Hepatocyte (in vitro differentiated cells): ENCODE data around the gene ARHGAP25. TPM values are rescaled to one million over a fixed set of nuclear protein-coding genes. Genes with fewer than 3 reads are reported as not detected.

Source experiments
- DNase-seq: peaks from one replicate; pipeline ENCODE4 v3.0.0-alpha.2; 2016; ENCODE audit warnings: low spot score
- H2AFZ ChIP-seq: fragments of 200-600 bp; sonication (generic); 2 replicates; pipeline ENCODE4 v1.6.0; 2016; ENCODE audit warnings: antibody characterized with exemption, mild to moderate bottlenecking
- H3K27ac ChIP-seq: fragments of 200-600 bp; sonication (generic); 2 replicates; pipeline ENCODE4 v1.5.1; 2016; ENCODE audit warnings: mild to moderate bottlenecking
- H3K27me3 ChIP-seq: fragments of 200-600 bp; sonication (generic); 2 replicates; pipeline ENCODE4 v1.6.1; 2016
- H3K36me3 ChIP-seq: fragments of 200-600 bp; sonication (generic); replicated peaks from 2 replicates; pipeline ENCODE4 v1.5.1; 2016; ENCODE audit warnings: low read depth; ENCODE audit not compliant: insufficient read depth
- H3K4me1 ChIP-seq: fragments of 200-600 bp; sonication (generic); 2 replicates; pipeline ENCODE4 v1.5.1; 2016; ENCODE audit warnings: mild to moderate bottlenecking, moderate library complexity; ENCODE audit not compliant: insufficient read depth
- H3K4me2 ChIP-seq: fragments of 200-600 bp; sonication (generic); 2 replicates; pipeline ENCODE4 v1.6.0; 2016
- H3K4me3 ChIP-seq: fragments of 200-600 bp; sonication (generic); 2 replicates; pipeline ENCODE4 v1.5.1; 2016; ENCODE audit warnings: mild to moderate bottlenecking
- H3K79me2 ChIP-seq: fragments of 200-600 bp; sonication (generic); 2 replicates; pipeline ENCODE4 v1.6.0; 2017; ENCODE audit warnings: mild to moderate bottlenecking
- H3K9me2 ChIP-seq: fragments of 200-600 bp; sonication (generic); replicated peaks from 2 replicates; pipeline ENCODE4 v1.6.0; 2017; ENCODE audit warnings: mild to moderate bottlenecking; ENCODE audit not compliant: insufficient read depth
- H3K9me3 ChIP-seq: fragments of 200-600 bp; sonication (generic); 2 replicates; pipeline ENCODE4 v1.5.1; 2016; ENCODE audit warnings: low read depth, mild to moderate bottlenecking
- H4K20me1 ChIP-seq: fragments of 200-600 bp; sonication (generic); 2 replicates; pipeline ENCODE4 v1.6.0; 2016; ENCODE audit warnings: mild to moderate bottlenecking; ENCODE audit not compliant: insufficient read depth, poor library complexity, severe bottlenecking
- CTCF ChIP-seq: fragments of 200-600 bp; sonication (generic); IDR thresholded peaks from 2 replicates; pipeline ENCODE4 v1.5.1; 2016; ENCODE audit warnings: antibody characterized with exemption, mild to moderate bottlenecking; ENCODE audit not compliant: poor library complexity
- EZH2 ChIP-seq: fragments of 200-600 bp; sonication (generic); IDR thresholded peaks from 2 replicates; pipeline ENCODE4 v1.6.1; 2016; ENCODE audit warnings: antibody characterized with exemption, mild to moderate bottlenecking, borderline replicate concordance
- EZH2phosphoT487 ChIP-seq: fragments of 200-600 bp; sonication (generic); IDR thresholded peaks from one replicate; pipeline ENCODE4 v1.6.1; 2018; ENCODE audit warnings: antibody characterized with exemption, mild to moderate bottlenecking, low read depth, moderate library complexity; ENCODE audit not compliant: unreplicated experiment, severe bottlenecking
- WGBS: methylation state at CpG from one replicate; pipeline ENCODE4 v1.1.6; 2016; ENCODE audit warnings: low lambda C conversion rate; ENCODE audit errors: missing lambda C conversion rate; 5-methylcytosine and 5-hydroxymethylcytosine counted together
- polyA plus RNA-seq: library from polyadenylated mRNA; unstranded; fragments of >200 nt; fragmentation: Nextera tagmentation; extraction: Ambion mirVana; gene quantifications from 2 replicates; pipeline ENCODE4 v1.2.1, GENCODE V29; 2016
- total RNA-seq: library from RNA; depleted of rRNA; stranded (reverse); fragments of >200 nt; gene quantifications from 2 replicates; pipeline ENCODE4 v1.2.3, GENCODE V29; 2014

ARHGAP25 gene
- total and polyA plus RNA-seq, 2 experiments from 2014 or later: 0.21 to 0.47 TPM

- no peak overlapping the region for H2AFZ ChIP-seq
- no peak overlapping the region for H3K4me2 ChIP-seq
- TF ChIP-seq EZH2: no peak
- TF ChIP-seq CTCF: no peak
- TF ChIP-seq EZH2phosphoT487: no peak
- no peaks in the 10 kb centered on the region for H3K36me3 ChIP-seq
- no peaks in the 10 kb centered on the region for H3K9me2 ChIP-seq
- no peaks in the 10 kb centered on the region for H4K20me1 ChIP-seq
- H3K79me2 ChIP-seq: no peaks in the 10 kb centered on the region
- H3K4me1 ChIP-seq: no peaks in the 10 kb centered on the region
- no peaks in the 10 kb centered on the region for H3K9me3 ChIP-seq
- no peak overlapping the region for H3K27ac ChIP-seq
- H3K27me3 ChIP-seq: peaks cover 25% of the 10 kb centered on the region
- H3K4me3 ChIP-seq: no peak overlapping the region
- no peak for DNase-seq
These were observed 126.7 kb downstream of the ARHGAP25 start for GRCh38 chr2:68861330-68861729.

- Histone ChIP-seq H3K27ac (no peak overlapping the region), H2AFZ (no peak overlapping the region), H3K9me3 (no peaks in the 10 kb centered on the region), H3K4me3 (no peak overlapping the region), H4K20me1 (no peaks in the 10 kb centered on the region), H3K79me2 (no peaks in the 10 kb centered on the region), H3K27me3 (peaks cover 20% of the 10 kb centered on the region), H3K4me2 (no peak overlapping the region), H3K4me1 (no peaks in the 10 kb centered on the region), H3K36me3 (no peaks in the 10 kb centered on the region), H3K9me2 (no peaks in the 10 kb centered on the region)
- DNase-seq: no peak
- 83% methylated on average over 7 of the region's 7 CpGs for WGBS
- TF ChIP-seq EZH2phosphoT487 (no peak), EZH2 (no peak), CTCF (no peak)
These were observed 128.3 kb downstream of the ARHGAP25 start for GRCh38 chr2:68862889-68863288.

- H3K9me3 ChIP-seq: no peaks in the 10 kb centered on the region
- H3K36me3 ChIP-seq: no peaks in the 10 kb centered on the region
- H3K27ac ChIP-seq: no peak overlapping the region
- no peaks in the 10 kb centered on the region for H4K20me1 ChIP-seq
- no peak overlapping the region for H3K4me3 ChIP-seq
- no peak overlapping the region for H2AFZ ChIP-seq
- peaks cover 14% of the 10 kb centered on the region for H3K27me3 ChIP-seq
- TF ChIP-seq EZH2phosphoT487: no peak
- no peak for TF ChIP-seq EZH2
- no peak for TF ChIP-seq CTCF
- no peak for DNase-seq
- H3K4me1 ChIP-seq: no peaks in the 10 kb centered on the region
- H3K9me2 ChIP-seq: no peaks in the 10 kb centered on the region
- no peak overlapping the region for H3K4me2 ChIP-seq
- no peaks in the 10 kb centered on the region for H3K79me2 ChIP-seq
- 86% methylated on average over 2 of the region's 2 CpGs for WGBS
These were observed 129.4 kb downstream of the ARHGAP25 start for GRCh38 chr2:68863996-68864395.

GRCh38 chr2:68865108-68865507 is 130.5 kb downstream of the ARHGAP25 start:
- Histone ChIP-seq H4K20me1 (no peaks in the 10 kb centered on the region), H3K9me2 (no peaks in the 10 kb centered on the region), H3K4me3 (no peak overlapping the region), H3K79me2 (no peaks in the 10 kb centered on the region), H3K4me2 (no peak overlapping the region), H3K36me3 (no peaks in the 10 kb centered on the region), H2AFZ (no peak overlapping the region), H3K27ac (no peak overlapping the region), H3K4me1 (no peaks in the 10 kb centered on the region), H3K9me3 (no peaks in the 10 kb centered on the region), H3K27me3 (peaks cover 6% of the 10 kb centered on the region)
- TF ChIP-seq EZH2phosphoT487: no peak
- no peak for TF ChIP-seq EZH2
- no peak for TF ChIP-seq CTCF
- no peak for DNase-seq
